Parathyroid adenoma (tissue), 2 donors: ENCODE data around the gene CA7.
A peak's percentile ranks its signal among the peaks of the same experiment; 100 is the strongest.

ENCODE experiments used
- H2AFZ ChIP-seq: fragments of 300-600 bp; sonication (generic); one replicate; pipeline ENCODE4 v1.7.0; 2017; ENCODE audit warnings: antibody characterized with exemption, mild to moderate bottlenecking
- H3K27ac ChIP-seq: fragments of 300-600 bp; sonication (generic); one replicate; pipeline ENCODE4 v1.7.0; 2017
- H3K27me3 ChIP-seq: fragments of 300-600 bp; sonication (generic); one replicate; pipeline ENCODE4 v1.7.0; 2017; ENCODE audit warnings: low read length; ENCODE audit not compliant: control insufficient read depth, insufficient read depth
- H3K36me3 ChIP-seq: fragments of 300-600 bp; sonication (generic); one replicate; pipeline ENCODE4 v1.7.0; 2017; ENCODE audit warnings: low read length; ENCODE audit not compliant: control insufficient read depth, insufficient read depth
- H3K4me1 ChIP-seq: fragments of 300-600 bp; sonication (generic); one replicate; pipeline ENCODE4 v1.7.0; 2017; ENCODE audit warnings: control low read depth
- H3K4me2 ChIP-seq: fragments of 300-600 bp; sonication (generic); one replicate; pipeline ENCODE4 v1.7.0; 2017; ENCODE audit warnings: low read length
- H3K4me3 ChIP-seq: fragments of 300-600 bp; sonication (generic); one replicate; pipeline ENCODE4 v1.7.0; 2017; ENCODE audit warnings: low read depth, low read length
- H3K79me2 ChIP-seq: fragments of 300-600 bp; sonication (generic); one replicate; pipeline ENCODE4 v1.7.0; 2017; ENCODE audit warnings: control low read depth
- H3K9ac ChIP-seq: fragments of 300-600 bp; sonication (generic); one replicate; pipeline ENCODE4 v1.7.0; 2017; ENCODE audit warnings: mild to moderate bottlenecking
- H3K9me3 ChIP-seq: fragments of 300-600 bp; sonication (generic); one replicate; pipeline ENCODE4 v1.7.0; 2017; ENCODE audit warnings: low read length; ENCODE audit not compliant: control insufficient read depth
- CTCF ChIP-seq: fragments of 300-600 bp; sonication (generic); IDR thresholded peaks from one replicate; pipeline ENCODE4 v1.7.0; 2017; ENCODE audit warnings: antibody characterized with exemption, mild to moderate bottlenecking
- donor health status: primary hyperparathyroidism.

CA7 gene

GRCh38 chr16:66824006-66824405 lies 20.2 kb upstream of the CA7 start:
- peaks cover 4% of the 10 kb centered on the region for H3K4me1 ChIP-seq
- no peaks in the 10 kb centered on the region for H3K9me3 ChIP-seq
- H3K4me2 ChIP-seq, result no peak overlapping the region
- TF ChIP-seq CTCF, result no peak
- no peak overlapping the region for H3K9ac ChIP-seq
- no peaks in the 10 kb centered on the region for H3K27me3 ChIP-seq
- H3K27ac ChIP-seq, result no peak overlapping the region
- peaks cover 9% of the 10 kb centered on the region for H3K79me2 ChIP-seq
- no peak overlapping the region for H2AFZ ChIP-seq
- H3K36me3 ChIP-seq, result no peaks in the 10 kb centered on the region
- no peak overlapping the region for H3K4me3 ChIP-seq

GRCh38 chr16:66830422-66831404 lies 13.5 kb upstream of the CA7 start, which contains the start of gene NAE1:
Gene NAE1, minus strand, starts transcription at chr16:66830976. Its CDS starts 77 bp downstream, at chr16:66830899.
- no peaks in the 10 kb centered on the region for H3K9me3 ChIP-seq

GRCh38 chr16:66832190-66832589 lies 12.0 kb upstream of the CA7 start:
- no peak overlapping the region for H3K4me3 ChIP-seq
- peak overlapping the region; percentile 69 for H2AFZ ChIP-seq
- no peak overlapping the region for H3K27ac ChIP-seq
- H3K36me3 ChIP-seq, result no peaks in the 10 kb centered on the region
- H3K79me2 ChIP-seq, result peaks cover 20% of the 10 kb centered on the region
- no peak for TF ChIP-seq CTCF
- peaks cover 14% of the 10 kb centered on the region for H3K4me1 ChIP-seq
- H3K27me3 ChIP-seq, result no peaks in the 10 kb centered on the region
- no peak overlapping the region for H3K4me2 ChIP-seq
- H3K9me3 ChIP-seq, result no peaks in the 10 kb centered on the region
- no peak overlapping the region for H3K9ac ChIP-seq

More at GRCh38 chr16:66830422-66831404, 13.5 kb upstream of the CA7 start, which contains the start of gene NAE1:
- Histone ChIP-seq H3K4me2 (peak within 1 kb of the TSS; percentile 34), H2AFZ (peak within 1 kb of the TSS; percentile 91), H3K4me1 (peaks cover 14% of the 10 kb centered on the region), H3K36me3 (no peaks in the 10 kb centered on the region), H3K79me2 (peaks cover 20% of the 10 kb centered on the region), H3K4me3 (peak within 1 kb of the TSS; percentile 75), H3K27me3 (no peaks in the 10 kb centered on the region), H3K9ac (peak within 1 kb of the TSS; percentile 85), H3K27ac (peak within 1 kb of the TSS; percentile 72)
- TF ChIP-seq CTCF, result peak; percentile 99

GRCh38 chr16:66832661-66833305 lies 11.4 kb upstream of the CA7 start:
- H3K9me3 ChIP-seq, result no peaks in the 10 kb centered on the region
- no peak overlapping the region for H3K4me2 ChIP-seq
- H3K79me2 ChIP-seq, result peaks cover 20% of the 10 kb centered on the region
- H3K36me3 ChIP-seq, result no peaks in the 10 kb centered on the region
- peaks cover 14% of the 10 kb centered on the region for H3K4me1 ChIP-seq
- H3K9ac ChIP-seq, result no peak overlapping the region
- peak overlapping the region; percentile 69 for H2AFZ ChIP-seq
- H3K27me3 ChIP-seq, result no peaks in the 10 kb centered on the region
- TF ChIP-seq CTCF, result no peak
- H3K4me3 ChIP-seq, result no peak overlapping the region
- H3K27ac ChIP-seq, result no peak overlapping the region
